Measurements from ENCODE around the gene IFIT1B. TPM values are rescaled to one million over a fixed set of nuclear protein-coding genes. Genes with fewer than 3 reads are reported as not detected.

The IFIT1B gene
- total and polyA plus RNA-seq, 12 donors, result 0.21 TPM; not detected in 11

- no peaks in the 10 kb centered on the region for H3K27me3 ChIP-seq
- peak overlapping the region; percentile 54 to 89 (median 84) for H3K27ac ChIP-seq
- H3K36me3 ChIP-seq, result no peaks in the 10 kb centered on the region
- DNase-seq (no peak), ATAC-seq (peak; percentile 13 to 69 (median 52))
- H3K9me3 ChIP-seq, result no peaks in the 10 kb centered on the region
- TF ChIP-seq, protein P1, sequence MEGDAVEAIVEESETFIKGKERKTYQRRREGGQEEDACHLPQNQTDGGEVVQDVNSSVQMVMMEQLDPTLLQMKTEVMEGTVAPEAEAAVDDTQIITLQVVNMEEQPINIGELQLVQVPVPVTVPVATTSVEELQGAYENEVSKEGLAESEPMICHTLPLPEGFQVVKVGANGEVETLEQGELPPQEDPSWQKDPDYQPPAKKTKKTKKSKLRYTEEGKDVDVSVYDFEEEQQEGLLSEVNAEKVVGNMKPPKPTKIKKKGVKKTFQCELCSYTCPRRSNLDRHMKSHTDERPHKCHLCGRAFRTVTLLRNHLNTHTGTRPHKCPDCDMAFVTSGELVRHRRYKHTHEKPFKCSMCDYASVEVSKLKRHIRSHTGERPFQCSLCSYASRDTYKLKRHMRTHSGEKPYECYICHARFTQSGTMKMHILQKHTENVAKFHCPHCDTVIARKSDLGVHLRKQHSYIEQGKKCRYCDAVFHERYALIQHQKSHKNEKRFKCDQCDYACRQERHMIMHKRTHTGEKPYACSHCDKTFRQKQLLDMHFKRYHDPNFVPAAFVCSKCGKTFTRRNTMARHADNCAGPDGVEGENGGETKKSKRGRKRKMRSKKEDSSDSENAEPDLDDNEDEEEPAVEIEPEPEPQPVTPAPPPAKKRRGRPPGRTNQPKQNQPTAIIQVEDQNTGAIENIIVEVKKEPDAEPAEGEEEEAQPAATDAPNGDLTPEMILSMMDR (IDR thresholded peaks at IDR 0.05), result no peak
- H3K4me1 ChIP-seq, result peaks cover 10 to 33% (median 24%) of the 10 kb centered on the region in 9 donors
- peak overlapping the region in 1 of 10 donors; percentile 23 for H3K4me3 ChIP-seq
- intact Hi-C loops (cut with DNase I), result loop anchor here in 3 of 10 donors (2.0 to 5.0 kb wide), 3 partner anchors 14 to 117 kb away; partner anchors contain the start of gene IFIT5 (in 1 of the 3)
Measured at GRCh38 chr10:89374713-89375141, 3.1 kb upstream of the IFIT1B start.

GRCh38 chr10:89379103-89379502 lies 1.2 kb downstream of the IFIT1B start:
- no peak for ATAC-seq

GRCh38 chr10:89382757-89383156 lies 4.9 kb downstream of the IFIT1B start:
- H3K9me3 ChIP-seq, result no peaks in the 10 kb centered on the region
- WGBS, 2 donors, result 95 to 100% methylated on average over 1 of the region's 1 CpG
- intact Hi-C loops (cut with DNase I), result no loop called here
- no peak overlapping the region for H3K4me3 ChIP-seq
- H3K4me1 ChIP-seq, result peaks cover 0 to 17% (median 0%) of the 10 kb centered on the region in 9 donors
- ATAC-seq, result no peak
- TF ChIP-seq, protein P1 (IDR thresholded peaks at IDR 0.05), result no peak
- no peaks in the 10 kb centered on the region for H3K27me3 ChIP-seq
- no peak overlapping the region for H3K27ac ChIP-seq
- no peaks in the 10 kb centered on the region for H3K36me3 ChIP-seq
- no peak for DNase-seq

More at GRCh38 chr10:89379103-89379502, 1.2 kb downstream of the IFIT1B start:
- no peak overlapping the region for H3K4me3 ChIP-seq
- H3K27ac ChIP-seq, result no peak overlapping the region
- H3K36me3 ChIP-seq, result no peaks in the 10 kb centered on the region
- no peaks in the 10 kb centered on the region for H3K9me3 ChIP-seq
- no peaks in the 10 kb centered on the region for H3K27me3 ChIP-seq
- peaks cover 2 to 17% (median 13%) of the 10 kb centered on the region in 9 donors for H3K4me1 ChIP-seq
- no peak for DNase-seq
- TF ChIP-seq, protein P1 (IDR thresholded peaks at IDR 0.05), result no peak
- intact Hi-C loops (cut with DNase I), result no loop called here

- Histone ChIP-seq H3K27ac (peak overlapping the region in 1 of 10 donors; percentile 36), H3K4me1 (peaks cover 0 to 17% (median 0%) of the 10 kb centered on the region in 9 donors), H3K27me3 (no peaks in the 10 kb centered on the region), H3K9me3 (no peaks in the 10 kb centered on the region), H3K4me3 (no peak overlapping the region), H3K36me3 (no peaks in the 10 kb centered on the region)
- intact Hi-C loops (cut with DNase I), result loop anchor here in 1 of 10 donors (5.0 kb wide), 1 partner anchor 127 kb away; no protein-coding TSS in a partner anchor
- TF ChIP-seq, protein P1 (IDR thresholded peaks at IDR 0.05), result no peak
- 86 to 92% methylated on average over 4 of the region's 4 CpGs for WGBS, 2 donors
- ATAC-seq (peak in 5 of 8 donors; percentile 51 to 73 (median 58)), DNase-seq (no peak)
Measured at GRCh38 chr10:89384474-89385340, 6.9 kb downstream of the IFIT1B start.
